GM06990 (cell line): ENCODE results near the gene TAPT1.

Source experiments
- DNase-seq: peaks from one replicate; pipeline ENCODE4 v3.0.0-alpha.2; 2011; ENCODE audit not compliant: insufficient read length; ENCODE audit errors: extremely low read depth
- H3K27me3 ChIP-seq: replicated peaks from 2 replicates; pipeline ENCODE4 v1.6.0; 2011; ENCODE audit warnings: low read length; ENCODE audit not compliant: control insufficient read depth, insufficient read depth
- H3K36me3 ChIP-seq: 2 replicates; pipeline ENCODE4 v1.5.1; 2011; ENCODE audit warnings: low read length; ENCODE audit not compliant: control insufficient read depth, insufficient read depth
- H3K4me3 ChIP-seq: replicated peaks from 2 replicates; pipeline ENCODE4 v1.5.1; 2011; ENCODE audit warnings: low read depth, mild to moderate bottlenecking, control low read depth, low read length
- TF ChIP-seq, protein P1 (sequence below): IDR thresholded peaks from 2 replicates; pipeline ENCODE4 v1.5.1; 2011; ENCODE audit warnings: low read length, control low read depth, mild to moderate bottlenecking, inconsistent platforms; ENCODE audit not compliant: insufficient read depth, poor library complexity, severe bottlenecking

TAPT1 gene

DNA sequence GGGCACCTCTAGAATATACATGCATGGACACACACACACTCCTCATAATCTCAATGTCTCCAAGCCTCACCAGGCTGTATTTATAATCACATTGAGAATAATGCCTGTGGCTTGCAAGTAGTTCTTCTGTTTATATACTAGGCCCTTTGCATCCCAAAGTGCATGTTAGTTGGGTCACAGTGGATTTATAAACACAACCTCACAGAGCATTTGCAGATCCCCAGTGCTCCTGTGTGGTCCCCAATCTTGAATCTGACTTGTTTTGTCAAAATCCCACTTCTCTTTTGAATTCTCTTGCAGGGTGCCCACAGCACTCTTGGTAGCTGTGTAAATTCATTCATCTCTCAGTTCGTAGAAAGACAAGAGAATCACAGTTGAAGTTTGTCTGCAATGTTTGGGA is 92.9 kb downstream of the TAPT1 start:
- no peaks in the 10 kb centered on the region for H3K36me3 ChIP-seq
- no peak for DNase-seq
- no peaks in the 10 kb centered on the region for H3K27me3 ChIP-seq
- TF ChIP-seq, protein P1, sequence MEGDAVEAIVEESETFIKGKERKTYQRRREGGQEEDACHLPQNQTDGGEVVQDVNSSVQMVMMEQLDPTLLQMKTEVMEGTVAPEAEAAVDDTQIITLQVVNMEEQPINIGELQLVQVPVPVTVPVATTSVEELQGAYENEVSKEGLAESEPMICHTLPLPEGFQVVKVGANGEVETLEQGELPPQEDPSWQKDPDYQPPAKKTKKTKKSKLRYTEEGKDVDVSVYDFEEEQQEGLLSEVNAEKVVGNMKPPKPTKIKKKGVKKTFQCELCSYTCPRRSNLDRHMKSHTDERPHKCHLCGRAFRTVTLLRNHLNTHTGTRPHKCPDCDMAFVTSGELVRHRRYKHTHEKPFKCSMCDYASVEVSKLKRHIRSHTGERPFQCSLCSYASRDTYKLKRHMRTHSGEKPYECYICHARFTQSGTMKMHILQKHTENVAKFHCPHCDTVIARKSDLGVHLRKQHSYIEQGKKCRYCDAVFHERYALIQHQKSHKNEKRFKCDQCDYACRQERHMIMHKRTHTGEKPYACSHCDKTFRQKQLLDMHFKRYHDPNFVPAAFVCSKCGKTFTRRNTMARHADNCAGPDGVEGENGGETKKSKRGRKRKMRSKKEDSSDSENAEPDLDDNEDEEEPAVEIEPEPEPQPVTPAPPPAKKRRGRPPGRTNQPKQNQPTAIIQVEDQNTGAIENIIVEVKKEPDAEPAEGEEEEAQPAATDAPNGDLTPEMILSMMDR: no peak
- no peak overlapping the region for H3K4me3 ChIP-seq

GRCh38 chr4:16131293-16131692 is 95.0 kb downstream of the TAPT1 start:
- Histone ChIP-seq H3K27me3 (no peaks in the 10 kb centered on the region), H3K4me3 (no peak overlapping the region), H3K36me3 (no peaks in the 10 kb centered on the region)
- TF ChIP-seq, protein P1: no peak
- no peak for DNase-seq

GRCh38 chr4:16129336-16129735 is 96.9 kb downstream of the TAPT1 start:
- no peak overlapping the region for H3K4me3 ChIP-seq
- no peaks in the 10 kb centered on the region for H3K27me3 ChIP-seq
- H3K36me3 ChIP-seq: no peaks in the 10 kb centered on the region
- no peak for DNase-seq
- TF ChIP-seq, protein P1: no peak

- H3K27me3 ChIP-seq: no peaks in the 10 kb centered on the region
- TF ChIP-seq, protein P1: no peak
- H3K4me3 ChIP-seq: no peak overlapping the region
- DNase-seq: no peak
- no peaks in the 10 kb centered on the region for H3K36me3 ChIP-seq
Observed at GRCh38 chr4:16126714-16127113, 99.6 kb downstream of the TAPT1 start.

GRCh38 chr4:16125571-16126445 is 100.5 kb downstream of the TAPT1 start:
- DNase-seq: no peak
- Histone ChIP-seq H3K27me3 (no peaks in the 10 kb centered on the region), H3K4me3 (no peak overlapping the region), H3K36me3 (no peaks in the 10 kb centered on the region)
- TF ChIP-seq, protein P1: no peak
